HT1080 (cell line): ENCODE measurements around the gene EPHA4. TPM values are rescaled to one million over a fixed set of nuclear protein-coding genes. Genes with fewer than 3 reads are reported as not detected.

Experiments used
- DNase-seq: peaks from one replicate; pipeline ENCODE4 v3.0.0-alpha.2; 2015; ENCODE audit warnings: low read depth
- total RNA-seq: library from RNA; depleted of rRNA; stranded (reverse); fragments of >200 nt; shearing (Covaris generic); gene quantifications from 2 replicates; pipeline ENCODE4 v1.2.3, GENCODE V29; 2014

EPHA4 gene
- total RNA-seq, 1 experiment from 2014 or later = 4.2 TPM

DNA sequence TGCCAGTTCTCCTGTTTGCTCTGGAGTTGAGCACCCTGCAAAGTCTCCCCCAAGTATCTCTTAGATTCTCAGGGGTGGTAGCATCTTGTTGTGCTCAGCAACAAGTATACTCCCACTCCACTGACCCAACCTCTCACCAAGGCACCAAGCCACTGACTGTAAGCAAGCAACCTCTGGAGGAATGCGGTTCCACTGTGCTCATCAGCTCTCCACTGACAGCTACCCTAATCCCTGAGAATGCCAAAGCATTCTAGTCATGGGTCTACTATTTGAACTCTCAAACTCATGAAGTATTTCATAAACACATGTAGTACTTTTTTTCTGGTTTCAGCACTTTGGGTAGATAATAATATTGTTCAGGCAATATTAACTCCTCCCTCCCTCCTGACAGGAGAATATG, 170.0 kb downstream of the EPHA4 start:
- no peak for DNase-seq

GRCh38 chr2:221400411-221400810, 171.7 kb downstream of the EPHA4 start:
- no peak for DNase-seq

- no peak for DNase-seq
Observed at GRCh38 chr2:221399183-221399582, 172.9 kb downstream of the EPHA4 start.

DNA sequence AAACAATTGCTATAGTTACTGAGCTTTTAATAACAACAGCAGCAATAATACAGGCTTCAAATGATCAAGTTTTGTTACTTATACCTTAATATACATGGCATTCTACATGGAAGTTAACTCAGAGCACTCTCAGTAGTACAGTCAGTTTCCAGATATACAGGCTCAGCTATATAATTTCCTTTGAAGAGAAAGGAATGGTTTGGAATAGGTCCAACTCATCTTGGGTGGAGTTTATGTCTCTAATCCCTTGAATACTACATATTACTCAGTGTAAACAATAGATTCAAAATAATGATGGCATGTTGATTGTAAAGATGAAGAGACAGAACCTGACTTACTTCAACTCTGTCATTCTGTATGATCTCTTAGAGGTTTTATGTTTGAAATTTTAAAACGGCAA, 174.9 kb downstream of the EPHA4 start:
- no peak for DNase-seq

DNA sequence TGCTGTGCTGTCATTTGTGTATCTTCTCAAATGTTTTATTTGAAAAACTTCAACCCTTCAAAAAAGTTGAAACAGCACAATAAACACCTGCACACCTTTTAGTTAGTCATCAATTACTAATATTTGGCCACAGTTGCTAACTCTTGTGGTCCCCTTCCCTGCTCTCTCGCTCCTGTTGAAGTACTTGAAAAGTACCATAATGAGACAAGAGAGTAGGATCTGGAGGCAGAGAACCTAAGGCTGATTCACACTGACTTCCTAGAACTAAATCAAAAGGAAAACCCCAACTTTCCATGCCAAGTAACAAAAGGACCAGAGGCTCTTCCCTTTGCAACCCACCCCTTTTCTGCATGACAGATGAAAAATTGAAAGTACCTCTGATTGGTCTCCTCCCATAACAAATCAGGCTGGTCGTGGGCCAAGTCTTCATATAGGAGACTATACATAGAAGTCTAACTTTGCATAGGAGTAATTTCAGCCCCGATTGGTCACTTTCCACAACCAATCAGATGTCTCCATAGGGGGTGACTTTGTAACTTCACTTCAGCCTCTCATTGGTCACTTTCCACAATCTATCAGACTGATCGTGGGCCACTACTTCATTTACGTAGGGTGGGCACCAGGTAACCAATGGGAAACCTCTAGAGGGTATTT, 179.7 kb downstream of the EPHA4 start:
- DNase-seq = no peak

DNA sequence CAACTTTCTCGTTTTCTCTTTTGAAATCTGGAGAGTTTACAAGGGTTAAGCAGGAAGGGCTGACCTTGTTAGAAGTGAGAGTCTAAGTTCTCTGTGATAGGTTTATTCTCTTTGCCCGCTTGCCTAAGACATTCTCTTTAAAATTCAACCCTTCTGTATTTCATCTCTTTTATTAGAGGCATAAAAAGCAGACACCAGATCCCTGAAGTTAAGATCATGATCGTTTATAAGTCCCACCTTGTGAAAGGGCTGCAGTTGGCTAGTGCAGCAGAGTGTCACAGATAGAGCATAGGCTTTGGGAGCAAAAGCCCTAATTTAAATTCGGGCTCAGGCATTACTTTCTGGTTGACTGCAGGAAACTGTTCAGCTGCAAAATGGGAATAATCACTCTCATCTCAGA, 181.2 kb downstream of the EPHA4 start:
- no peak for DNase-seq

GRCh38 chr2:221389904-221390303, 182.2 kb downstream of the EPHA4 start:
- no peak for DNase-seq

DNA sequence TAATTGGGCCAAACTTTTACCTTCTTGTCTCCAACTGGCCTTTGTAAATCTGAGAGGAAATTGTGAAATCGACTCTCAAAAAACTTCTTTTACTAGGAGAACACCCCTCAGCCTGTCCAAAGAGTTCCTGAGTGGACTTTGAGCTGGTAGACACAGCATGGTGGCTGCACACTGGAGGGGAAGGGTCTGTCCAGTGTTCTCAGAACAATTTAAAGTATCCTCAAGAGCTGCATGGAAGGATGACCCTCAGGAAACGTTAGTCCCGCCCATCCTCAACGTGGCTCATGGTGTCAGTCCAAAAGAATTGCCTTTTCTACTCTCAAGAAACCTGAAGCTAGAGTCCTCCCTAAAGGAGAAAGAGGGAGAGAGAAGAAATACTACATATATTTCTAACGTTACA, 182.7 kb downstream of the EPHA4 start:
- DNase-seq = no peak

GRCh38 chr2:221388891-221389290, 183.2 kb downstream of the EPHA4 start:
- no peak for DNase-seq

- no peak for DNase-seq
Observed at GRCh38 chr2:221385716-221386115, 186.4 kb downstream of the EPHA4 start.

- DNase-seq = no peak
Observed at GRCh38 chr2:221381928-221382488, 190.1 kb downstream of the EPHA4 start.

DNA sequence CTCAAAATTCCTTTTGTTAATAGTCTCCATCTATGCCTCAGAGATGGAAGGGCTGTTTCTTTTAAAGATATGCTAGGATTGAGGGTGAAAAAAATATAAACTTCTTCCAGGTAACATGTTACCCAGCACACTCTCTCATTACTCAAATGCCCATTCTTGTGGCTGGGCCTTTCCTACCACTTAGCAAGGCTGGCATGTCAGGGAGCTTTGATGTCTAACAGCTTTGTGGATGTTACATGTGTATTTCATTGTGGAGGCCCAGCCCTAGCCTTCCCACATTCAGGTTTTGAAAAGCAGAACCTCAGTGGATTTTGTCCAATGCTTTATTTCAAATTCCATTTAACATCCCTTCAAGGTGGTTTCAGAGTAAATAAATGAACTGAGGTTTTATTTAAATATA, 191.4 kb downstream of the EPHA4 start:
- no peak for DNase-seq

DNA sequence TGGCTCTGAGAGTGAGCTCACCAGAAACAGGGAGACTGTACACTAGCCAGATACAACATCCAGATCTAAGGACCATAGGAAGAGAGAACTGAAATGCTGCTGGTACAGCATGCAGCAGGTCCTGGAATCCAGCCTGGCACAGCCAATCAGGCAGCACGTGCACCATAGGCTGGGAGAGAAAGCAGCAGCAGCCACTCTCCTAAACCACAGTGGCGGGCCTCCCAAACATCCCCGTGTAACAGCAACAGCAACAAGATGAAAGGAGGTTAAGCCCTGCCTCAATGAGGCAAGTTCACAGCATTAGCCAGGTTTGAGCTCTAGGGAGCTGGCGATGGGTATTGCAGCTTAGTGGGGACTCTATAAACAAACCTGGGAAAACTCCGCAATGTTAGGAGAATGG, 192.0 kb downstream of the EPHA4 start:
- DNase-seq = no peak

- no peak for DNase-seq
Observed at GRCh38 chr2:221377597-221377996, 194.5 kb downstream of the EPHA4 start.

- DNase-seq = no peak
Observed at GRCh38 chr2:221377066-221377465, 195.0 kb downstream of the EPHA4 start.

DNA sequence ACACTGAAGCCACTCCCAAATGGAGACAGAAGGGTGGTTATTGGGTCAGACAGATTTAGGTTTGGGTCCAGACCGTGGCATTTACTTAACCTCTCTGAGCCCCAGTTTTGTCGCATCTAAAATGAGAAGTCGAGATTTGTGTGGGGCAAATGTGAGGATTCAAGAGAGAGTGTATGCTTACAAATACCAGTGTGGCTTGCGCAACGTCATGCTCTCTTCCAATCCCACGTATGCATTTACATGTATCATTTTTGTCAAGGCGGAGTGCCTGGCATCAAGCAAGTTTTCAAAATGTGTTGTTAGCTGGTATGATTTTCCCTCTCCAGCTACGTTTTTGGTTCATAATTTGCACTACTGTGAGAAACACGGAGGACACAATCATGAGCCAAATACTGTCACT, 197.9 kb downstream of the EPHA4 start:
- DNase-seq = no peak

GRCh38 chr2:221372907-221373306, 199.2 kb downstream of the EPHA4 start:
- no peak for DNase-seq

GRCh38 chr2:221372159-221372884, 199.8 kb downstream of the EPHA4 start:
- peak; percentile 3 for DNase-seq

DNA sequence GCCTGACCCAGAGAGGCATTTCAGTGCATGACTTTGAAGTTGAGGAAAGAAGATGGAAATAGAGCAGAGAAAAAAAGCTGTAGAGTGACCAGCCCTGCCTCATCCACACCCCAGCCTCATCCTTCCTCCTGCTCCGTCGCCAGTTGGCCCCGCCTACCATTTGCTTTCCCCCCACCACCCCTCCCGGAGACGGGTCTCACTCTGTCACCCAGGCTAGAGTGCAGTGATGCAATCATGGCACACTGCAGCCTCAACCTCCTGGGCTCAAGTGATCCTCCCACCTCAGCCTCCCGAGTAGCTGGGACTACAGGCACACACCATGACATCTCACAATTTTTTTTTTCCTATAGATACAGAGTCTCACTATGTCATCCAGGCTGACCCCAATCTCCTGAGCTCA, 200.8 kb downstream of the EPHA4 start:
- DNase-seq = no peak

DNA sequence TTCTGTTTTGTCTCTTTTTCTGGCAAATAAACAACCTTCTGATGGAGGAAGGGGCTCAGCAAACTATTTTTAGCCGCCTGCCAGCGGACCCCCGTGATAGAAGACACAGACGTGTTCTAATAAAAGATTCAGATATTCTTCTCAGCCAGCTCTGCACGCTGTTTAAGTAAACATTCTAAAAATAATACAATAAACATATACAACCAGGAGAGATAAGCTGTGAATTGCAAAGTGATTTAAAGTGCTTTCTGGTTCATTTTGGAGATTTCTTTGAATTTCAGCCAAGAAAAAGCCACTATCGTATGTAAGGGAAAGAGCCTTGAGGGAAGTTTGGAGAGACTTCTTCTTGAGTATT, 201.3 kb downstream of the EPHA4 start:
- no peak for DNase-seq

- DNase-seq = no peak
Observed at GRCh38 chr2:221370076-221370856, 201.8 kb downstream of the EPHA4 start.
